HG03196 (cell line): ENCODE data around the gene STXBP5.

ENCODE experiments used
- ATAC-seq: cut with Tn5 transposase; IDR thresholded peaks from one replicate; pipeline ENCODE4 v1.9.1; 2021; ENCODE audit not compliant: unreplicated experiment

The STXBP5 gene

DNA sequence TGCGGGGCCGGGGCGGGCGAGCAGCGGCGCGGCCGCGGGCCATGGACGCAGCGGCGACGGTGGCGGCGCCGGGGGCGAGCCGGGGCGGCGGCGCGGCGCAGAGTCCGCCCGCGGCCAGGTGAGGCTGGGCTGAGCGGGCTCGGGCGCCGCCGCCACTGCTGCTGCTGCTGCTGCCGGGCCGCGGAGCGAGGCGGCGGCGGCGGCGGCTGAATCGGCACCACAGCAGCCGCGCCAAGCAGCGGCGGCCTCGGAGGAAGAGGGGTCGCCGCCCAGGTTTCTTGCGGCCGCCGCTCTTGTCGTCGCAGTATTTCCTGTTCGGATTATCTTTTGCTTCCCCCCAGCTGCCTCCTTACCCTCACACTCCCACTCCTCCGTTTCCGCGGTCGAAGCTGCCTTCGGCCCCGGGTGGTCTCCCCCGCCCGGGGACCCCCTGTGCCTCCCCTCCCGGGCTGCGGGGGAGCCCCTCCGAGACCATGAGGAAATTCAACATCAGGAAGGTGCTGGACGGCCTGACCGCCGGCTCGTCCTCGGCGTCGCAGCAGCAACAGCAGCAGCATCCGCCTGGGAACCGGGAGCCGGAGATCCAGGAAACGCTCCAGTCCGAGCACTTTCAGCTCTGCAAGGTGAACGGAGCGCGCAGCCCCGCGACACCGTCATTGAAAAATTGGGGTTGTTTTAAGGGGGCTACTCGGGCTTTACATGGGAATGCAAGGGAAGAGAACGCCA lies at the start of gene STXBP5:
TSS of gene STXBP5 (plus strand) at position 358 of the 726 bp plus-strand sequence. CDS start at position 474, 116 bp downstream.
- ATAC-seq, result peak; percentile 26

DNA sequence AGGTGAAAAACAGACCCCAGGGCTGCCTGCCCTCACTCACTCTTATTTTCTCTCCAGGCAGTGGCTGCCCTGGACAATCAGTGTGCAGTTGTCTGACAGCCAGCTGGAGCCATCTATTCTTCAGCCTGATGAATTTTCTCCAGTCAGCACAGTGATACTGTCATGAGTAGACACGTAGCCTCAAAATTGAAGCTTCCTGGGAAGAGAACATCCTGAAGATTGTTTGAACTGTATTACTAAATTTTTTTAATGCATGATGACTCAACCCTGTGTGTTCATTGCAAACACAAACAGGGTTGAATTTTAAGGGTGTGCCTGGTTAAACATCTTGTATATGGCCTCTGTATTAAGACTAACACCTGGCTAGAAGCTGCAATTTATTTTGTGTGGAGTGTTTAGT lies 49.8 kb upstream of the STXBP5 start:
- no peak for ATAC-seq

DNA sequence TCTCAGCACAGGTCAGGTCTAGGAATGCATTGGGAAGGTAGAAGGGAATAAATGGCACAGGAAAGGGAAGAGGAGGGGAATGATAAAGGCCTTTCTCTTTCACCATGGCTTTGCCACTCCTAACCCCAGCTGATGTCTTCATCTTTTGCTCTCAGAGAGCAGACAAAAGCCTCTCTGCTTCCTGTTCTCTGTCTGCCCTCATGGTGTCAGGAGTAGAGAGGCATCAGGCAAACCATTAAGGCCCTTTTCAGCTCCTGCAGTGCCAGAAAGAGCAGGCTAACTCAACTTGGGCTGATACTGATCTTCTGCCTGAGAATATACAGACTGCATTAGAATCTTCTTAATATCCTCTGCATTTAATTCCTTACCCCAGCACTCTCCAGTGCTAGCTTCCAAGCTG lies 48.0 kb upstream of the STXBP5 start:
- ATAC-seq, result no peak

DNA sequence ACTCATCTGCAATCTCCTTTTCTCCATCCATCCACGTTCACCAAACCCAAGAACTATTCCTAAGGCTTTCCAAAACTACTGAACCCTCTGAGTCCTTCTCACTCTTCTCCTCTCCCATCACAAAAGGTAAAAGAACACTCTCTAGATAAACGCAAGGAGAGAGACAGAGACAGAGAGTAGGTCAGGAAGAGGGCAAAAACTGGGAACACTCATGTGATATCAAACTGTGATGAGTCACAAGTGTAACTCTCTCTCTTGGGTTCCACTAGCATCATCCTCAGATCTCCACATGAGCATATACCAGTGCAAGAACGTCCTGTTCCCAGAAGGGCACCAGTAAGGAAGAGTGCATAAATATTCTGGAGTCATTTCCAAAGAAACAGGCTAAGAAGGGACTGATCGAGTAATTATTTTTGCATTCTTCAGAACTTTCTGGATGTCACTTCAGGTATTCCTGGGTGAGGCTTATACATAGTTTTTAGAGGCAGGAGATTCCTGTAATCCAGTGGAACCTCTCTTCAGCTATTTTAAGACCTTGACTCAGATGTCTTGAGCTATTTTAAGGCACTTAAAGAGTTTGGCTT lies 47.3 kb upstream of the STXBP5 start:
- no peak for ATAC-seq

DNA sequence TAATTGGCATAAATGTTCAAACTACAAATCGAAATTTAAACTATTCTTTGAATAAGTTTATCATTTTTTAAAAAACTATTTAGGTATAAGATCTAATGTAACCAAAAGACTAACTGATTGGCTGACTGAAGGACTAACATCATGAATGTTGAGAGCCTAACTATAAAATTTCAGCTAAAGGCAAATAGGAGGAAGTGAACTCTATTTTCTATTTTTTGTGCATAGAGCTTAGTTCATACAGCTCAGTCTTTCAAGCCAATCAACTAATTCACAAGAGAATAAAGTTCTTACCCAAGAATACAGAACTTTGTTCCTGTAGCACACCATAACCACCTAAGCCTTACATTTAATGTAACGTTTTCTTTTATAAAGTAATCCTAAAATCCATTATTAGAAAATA lies 46.3 kb upstream of the STXBP5 start:
- ATAC-seq, result no peak

DNA sequence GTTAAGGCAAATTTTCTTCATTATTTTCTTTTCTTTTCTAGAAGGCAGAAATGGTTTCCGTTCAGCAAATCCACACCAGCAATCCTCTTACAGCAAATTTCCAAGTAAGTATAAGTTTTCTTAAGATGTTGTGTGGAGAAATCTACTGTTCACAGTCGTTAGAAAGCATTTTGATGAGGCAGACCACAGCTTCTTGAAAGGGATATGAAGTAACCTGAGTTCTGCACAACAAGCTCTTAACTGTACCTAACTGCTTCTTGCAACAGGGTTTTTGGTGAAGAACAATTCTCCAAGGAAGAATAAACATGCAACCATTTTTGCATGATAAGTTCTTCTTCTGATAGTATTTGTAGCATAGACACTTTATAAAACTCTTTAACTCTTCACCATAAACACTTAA lies 45.3 kb upstream of the STXBP5 start:
- no peak for ATAC-seq

DNA sequence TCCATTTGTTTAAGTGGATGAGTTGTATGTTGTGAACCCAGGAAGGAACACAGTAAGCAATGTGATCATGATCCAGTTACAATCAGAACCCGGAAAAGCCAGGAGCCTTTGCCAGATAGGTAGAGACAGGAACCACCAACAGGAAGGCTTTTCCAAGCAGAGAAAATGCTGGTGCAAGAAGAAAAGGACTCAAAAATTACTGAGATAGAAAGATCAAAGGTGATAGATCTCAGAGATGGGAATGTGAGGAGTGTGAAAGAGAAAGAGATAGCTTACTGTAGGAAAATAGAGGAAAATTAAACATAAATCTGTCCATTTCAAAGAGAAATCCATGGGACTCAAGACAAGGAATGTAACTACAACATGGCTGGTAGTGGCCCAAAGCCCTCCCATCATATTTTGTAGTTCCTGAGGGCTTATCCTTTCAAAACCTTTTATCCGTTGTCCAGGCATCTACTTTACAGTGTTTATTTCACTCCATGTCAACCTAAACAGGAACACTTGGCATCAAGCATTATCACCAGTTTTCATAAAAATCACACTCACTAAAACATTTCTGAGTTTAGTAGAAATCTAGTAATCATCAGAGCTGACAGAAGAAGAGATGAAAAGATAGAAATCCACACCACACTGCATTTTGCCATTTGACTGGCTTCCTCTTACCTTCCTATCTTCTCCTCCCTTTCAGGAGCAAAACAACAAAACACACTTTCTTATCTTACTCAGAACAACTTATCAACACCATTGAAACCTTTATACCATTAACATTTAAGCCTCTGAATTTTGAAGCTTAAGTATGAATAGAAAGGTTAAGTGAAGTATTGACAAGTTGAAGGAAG lies 44.5 kb upstream of the STXBP5 start:
- no peak for ATAC-seq

DNA sequence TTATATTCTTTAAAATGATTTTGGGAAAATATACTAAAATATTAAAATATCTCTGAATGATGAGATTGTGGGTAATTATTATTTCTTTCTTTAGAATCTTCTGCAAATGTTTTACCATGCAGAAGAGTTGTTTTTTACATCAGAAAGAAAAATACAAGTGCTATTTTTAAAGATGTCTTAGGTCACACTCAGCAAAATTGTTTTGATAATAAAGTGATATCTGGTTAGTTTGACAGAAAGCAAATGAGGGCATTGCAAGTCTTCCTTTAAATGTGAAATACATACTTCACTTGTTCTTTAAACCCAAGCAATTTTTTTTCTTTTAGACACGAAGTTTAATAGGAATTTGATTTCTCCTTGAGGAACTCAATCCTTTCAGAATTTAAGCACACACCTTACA lies 43.6 kb upstream of the STXBP5 start:
- ATAC-seq, result no peak

DNA sequence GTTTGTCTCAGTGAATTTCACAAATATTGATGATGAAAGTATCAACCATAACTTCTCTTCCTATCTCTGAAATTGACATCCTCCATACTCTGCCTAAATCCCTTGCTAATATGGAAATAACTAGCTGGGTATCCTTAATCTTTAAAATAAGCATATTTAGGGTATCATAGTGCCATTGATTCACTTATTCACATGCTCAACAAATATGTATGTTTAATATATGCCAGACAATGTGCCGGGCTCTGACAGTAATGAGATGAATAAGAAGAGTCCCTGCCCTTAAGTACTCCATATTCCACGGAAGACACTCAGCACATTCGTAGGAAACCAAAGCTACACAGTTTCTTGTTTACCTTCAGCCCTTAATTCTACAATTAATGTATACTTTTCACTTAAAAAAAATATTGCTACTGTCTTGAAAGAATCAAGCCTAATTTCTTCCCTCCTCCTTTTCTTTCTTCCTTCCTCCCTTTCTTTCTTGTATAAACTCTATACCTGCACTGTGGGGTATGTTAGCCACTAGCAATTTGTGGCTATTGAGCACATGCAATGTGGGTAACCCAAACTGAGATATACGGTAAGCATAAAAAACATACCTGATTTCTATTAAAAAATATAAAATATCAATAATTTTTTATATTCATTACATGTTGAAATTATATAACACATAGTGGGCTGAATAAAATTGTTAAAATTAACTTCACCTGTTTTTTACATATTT lies 42.8 kb upstream of the STXBP5 start:
- ATAC-seq, result no peak

DNA sequence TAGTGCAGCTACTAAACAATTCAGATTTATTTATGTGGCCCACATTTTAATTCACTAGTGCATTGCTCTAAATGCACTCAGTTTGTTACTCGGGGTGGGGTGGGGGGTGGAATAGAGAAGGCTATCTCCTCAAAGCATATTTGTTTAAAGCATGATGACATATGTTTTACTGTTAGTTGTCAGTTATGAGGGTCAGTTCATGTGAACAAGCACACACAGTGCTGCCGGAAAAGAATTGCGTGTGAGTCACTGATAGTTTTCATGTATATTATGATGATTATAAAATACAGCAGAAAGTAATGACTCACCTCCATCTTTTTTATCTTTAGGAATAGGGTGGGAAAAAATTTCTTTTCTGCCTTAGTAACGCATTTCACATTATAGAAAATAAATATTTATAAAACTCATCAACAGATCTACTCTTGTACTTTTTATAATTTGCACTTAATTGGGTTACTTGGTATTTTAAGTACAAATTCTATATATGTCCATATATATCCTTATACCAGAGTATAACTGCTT lies 42.2 kb upstream of the STXBP5 start:
- ATAC-seq, result no peak

DNA sequence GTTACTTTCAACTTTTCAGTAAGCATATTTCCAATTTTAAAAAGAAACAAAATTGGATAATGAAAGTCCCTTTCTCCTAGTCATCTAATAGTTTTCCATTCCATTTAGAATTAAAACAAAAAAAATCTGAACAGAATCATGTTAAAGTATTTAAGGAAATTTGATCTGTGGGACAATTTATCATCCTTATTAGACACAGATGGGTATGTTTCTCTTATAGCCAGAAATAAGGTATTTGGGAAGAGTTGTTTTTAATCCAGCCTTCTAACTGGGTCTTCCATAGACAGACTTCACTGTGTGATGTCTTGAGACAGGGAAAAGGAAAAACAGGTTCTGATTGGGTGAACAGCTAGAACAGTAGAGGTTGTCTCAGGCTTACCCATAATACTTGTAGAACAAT lies 39.5 kb upstream of the STXBP5 start:
- ATAC-seq, result no peak

DNA sequence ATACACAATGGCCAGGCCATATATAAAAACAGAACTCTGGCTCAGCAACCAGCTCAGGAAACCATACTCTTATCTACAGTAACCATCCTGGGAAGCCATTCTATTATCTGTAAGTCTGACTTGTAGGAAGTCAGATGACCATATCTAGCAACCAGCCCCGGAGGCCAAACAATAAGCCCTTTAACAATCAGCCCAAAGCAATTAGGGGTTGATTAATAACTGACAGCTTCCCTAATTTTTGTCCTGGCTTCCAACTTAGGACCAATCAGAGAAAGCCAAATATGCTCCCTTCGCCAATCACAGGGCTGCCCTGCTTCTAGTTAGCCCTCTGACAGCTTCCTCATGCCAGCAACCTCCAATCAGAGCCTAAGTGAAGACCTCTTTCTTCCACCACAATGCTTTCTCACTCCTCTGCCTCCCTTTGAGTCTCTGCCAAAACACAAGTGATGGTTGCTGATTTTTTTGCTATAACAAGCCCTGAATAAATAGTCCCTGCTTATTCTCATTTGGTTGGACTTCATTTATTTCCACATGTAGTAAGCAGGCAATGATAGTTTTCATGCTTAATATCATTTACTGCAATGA lies 37.8 kb upstream of the STXBP5 start:
- no peak for ATAC-seq

DNA sequence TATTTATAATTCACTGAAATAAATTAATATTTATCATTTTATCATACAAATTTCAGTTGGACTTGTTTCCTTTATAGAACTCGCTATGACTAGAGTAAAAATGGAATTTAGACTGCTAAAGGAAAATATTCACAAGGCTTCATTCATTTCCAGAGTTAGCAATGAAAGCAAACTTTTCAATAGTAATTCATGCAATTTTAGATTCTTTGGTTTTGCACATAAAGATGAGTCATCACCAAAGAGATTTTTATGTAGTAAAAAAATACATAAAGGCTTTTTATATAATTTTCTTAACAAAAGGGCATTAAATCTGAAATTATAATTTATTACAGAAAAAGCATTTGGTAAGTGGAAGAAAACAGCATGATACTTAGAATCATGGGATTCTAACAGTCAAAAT lies 37.2 kb upstream of the STXBP5 start:
- ATAC-seq, result no peak

DNA sequence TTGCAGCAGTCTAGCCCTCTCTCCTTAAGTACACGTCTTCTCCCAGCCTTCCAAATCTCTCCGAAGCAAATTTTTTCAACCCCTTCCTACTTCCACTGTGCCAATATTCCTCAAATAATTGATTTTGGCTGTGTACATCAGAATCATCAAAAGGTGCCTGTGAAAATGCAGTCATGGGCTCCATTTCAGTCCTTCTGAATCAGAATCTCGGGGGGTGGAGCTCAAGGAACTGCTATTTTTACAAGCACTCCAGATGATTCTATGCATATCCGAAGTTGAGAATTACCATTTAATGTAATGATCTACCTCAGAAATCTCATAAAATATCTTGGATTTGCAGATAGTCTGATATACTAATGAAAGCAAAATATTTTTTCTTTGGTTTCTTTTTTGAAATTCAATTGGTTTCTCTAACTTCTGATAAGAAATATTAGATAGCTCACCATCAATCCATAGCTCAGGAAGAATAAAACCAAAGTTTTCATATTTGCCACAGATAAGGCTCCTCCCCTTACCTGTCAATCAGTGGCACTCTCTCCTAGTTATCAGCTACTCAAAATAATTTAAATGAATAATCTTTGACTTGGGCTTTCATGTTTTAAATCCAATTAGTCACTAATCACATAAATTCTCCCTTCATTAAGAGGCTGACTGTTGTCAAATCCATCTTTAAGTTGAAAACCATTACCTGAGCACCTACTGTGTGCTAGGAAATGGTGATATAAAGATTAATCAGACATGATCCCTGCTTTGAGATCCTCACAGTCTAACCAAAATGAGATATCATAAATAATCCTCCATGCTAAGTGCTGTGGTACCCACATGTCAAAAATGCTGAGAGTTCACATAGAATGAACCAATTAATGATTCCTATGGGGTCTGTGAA lies 36.4 kb upstream of the STXBP5 start:
- no peak for ATAC-seq

DNA sequence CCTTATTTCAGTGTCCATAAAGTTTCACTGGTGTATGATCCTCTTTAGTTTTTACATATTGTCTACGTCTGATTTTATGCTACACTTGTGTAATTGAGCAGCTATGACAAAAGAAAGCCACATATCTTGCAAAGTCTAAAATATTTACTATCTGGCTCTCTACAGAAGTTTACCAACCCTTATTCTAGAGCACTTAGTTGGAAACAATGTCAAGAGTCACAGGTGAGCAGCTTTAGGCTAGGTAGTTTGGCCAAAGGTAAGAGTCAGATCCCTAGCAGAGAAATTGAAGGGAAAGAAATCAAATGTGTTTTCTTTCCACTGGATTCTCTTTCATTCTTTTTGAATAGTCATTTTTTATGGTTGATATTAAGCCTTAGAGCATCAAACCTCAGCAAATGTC lies 34.7 kb upstream of the STXBP5 start:
- ATAC-seq, result no peak

DNA sequence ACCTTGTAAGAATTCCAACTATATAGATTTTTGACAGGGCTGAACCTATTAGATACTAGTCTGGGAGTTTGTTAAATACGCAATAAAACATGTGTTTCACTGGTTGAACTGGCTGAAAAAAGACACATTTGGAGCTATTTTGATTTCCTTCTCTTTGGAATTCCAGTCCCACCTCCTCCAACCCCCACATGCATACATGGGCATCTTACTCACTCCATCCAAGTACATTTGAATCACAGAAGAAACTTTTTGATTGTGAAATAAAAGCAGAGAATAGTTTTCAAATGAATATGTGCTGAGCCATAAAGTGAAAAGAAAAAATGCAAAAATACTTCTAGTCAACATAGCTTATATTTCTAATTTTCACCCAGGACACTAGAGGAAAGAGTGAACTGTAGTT lies 33.9 kb upstream of the STXBP5 start:
- no peak for ATAC-seq

DNA sequence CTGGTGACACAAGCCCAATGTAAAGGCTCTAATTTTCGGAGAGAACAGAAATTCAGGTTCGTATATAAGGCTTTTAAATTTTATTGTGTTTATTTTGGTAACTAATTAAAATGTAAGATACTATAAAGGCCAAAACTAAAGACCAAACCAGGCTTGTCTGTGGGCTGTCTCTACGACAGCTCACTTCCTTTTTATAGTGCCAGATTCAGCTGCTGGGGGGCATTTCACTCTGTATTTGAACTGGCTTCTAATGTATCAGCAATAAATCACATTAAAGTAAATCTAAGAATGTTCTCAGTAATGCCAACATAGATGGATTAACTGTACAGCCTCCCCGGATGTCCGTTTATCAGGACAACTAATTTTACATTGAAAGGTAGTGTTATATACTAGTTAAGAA lies 31.1 kb upstream of the STXBP5 start:
- no peak for ATAC-seq

DNA sequence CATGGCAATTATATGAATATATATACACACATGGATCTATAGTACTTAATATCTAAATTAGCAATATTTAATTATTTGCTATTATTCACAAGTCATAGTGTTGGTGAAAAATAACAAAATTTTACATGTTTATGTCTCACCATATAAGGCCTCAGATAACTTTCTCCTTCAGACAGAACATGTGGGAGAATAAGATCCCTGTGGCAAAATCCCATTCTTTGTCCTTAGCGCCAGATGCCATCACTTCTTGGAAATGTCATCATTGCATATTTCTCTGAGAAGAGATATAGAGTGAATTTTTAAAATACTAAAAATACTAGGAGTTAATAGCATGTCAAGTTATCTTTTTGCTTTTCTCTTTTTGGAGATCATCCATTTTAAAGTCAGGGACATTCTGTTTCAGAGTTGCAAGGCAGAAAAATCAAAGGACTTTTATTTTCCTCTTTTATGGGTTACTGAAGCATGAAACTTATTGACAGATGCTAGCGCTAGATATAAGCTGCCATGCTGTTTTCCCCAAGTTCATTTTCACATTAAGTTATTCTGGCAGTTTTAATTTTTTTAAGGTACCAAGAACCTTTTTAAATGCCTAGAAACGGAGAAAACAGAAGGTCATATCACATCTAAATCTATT lies 30.4 kb upstream of the STXBP5 start:
- ATAC-seq, result no peak

DNA sequence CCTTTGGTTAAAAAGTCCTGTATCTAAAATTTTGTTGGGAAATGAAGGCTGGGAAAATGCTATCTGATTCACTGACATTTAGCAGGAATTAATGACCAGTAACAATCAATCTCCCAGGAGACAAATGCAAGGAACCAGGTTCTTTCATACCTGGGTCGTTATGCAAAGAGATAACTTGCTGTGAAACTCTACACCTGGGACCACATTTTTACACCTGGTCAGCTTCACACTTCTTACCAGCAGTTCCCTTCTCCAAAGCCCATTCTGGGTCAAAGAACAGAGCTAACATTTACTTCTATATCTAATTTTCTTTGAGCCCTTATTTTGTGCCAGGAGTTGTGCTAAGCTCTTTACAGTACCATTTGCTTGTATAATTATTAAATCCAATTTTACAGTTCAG lies 27.4 kb upstream of the STXBP5 start:
- ATAC-seq, result no peak
